AG04449 (cell line): Measurements from ENCODE around the gene SGF29.

Source experiments
- CTCF ChIA-PET: fragments of 350-600 bp; formaldehyde crosslinking; extraction: SDS; loops from one replicate; lab custom pipeline; 2021; ENCODE audit warnings: antibody characterized with exemption; lab: Yijun Ruan, JAX
- POLR2A ChIA-PET: fragments of 400-600, 350-600 bp; formaldehyde crosslinking; extraction: SDS; loops from one replicate; lab custom pipeline; 2020; ENCODE audit warnings: antibody characterized with exemption, inconsistent platforms; lab: Yijun Ruan, JAX
- DNase-seq: peaks from one replicate; pipeline ENCODE4 v3.0.0-alpha.2; 2010; ENCODE audit warnings: low read depth, low spot score
- H3K4me3 ChIP-seq: 2 replicates; pipeline ENCODE4 v1.5.1; 2011; ENCODE audit warnings: low read depth, mild to moderate bottlenecking, control low read depth, low read length
- TF ChIP-seq, protein P1 (sequence below): IDR thresholded peaks from one replicate; pipeline ENCODE4 v1.5.1; 2011; ENCODE audit warnings: mild to moderate bottlenecking, moderate library complexity, low read length, control low read depth, inconsistent platforms; ENCODE audit not compliant: insufficient read depth; ENCODE audit errors: missing control alignments

The SGF29 gene

DNA sequence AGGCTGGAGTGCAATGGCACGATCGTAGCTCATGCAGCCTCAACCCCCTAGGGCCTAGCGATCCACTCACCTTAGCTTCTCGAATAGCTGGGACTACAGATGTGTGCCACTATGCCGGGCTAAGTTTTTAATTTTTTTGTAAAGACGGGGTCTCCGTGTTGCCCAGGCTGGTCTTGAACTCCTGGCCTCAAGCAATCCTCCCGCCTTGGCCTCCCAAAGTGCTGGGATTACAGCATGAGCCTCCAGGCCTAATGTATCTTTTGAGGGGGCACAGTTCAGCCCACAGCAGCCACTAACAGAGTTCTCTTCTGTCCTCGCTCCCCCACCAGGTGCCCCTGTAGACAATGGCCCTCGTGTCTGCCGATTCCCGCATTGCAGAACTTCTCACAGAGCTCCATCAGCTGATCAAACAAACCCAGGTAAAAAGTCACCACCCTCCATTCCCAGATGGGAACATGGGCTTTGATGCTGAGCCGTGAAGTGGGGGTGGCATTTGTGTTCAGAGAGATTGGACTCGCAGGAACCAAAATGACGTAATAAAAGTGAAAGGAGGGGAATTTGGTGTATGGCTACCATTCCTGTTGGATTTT is 27.1 kb downstream of the SGF29 start:
- ChIA-PET CTCF (no interaction called here), POLR2A (no interaction called here)
- no peak for DNase-seq
- TF ChIP-seq, protein P1, sequence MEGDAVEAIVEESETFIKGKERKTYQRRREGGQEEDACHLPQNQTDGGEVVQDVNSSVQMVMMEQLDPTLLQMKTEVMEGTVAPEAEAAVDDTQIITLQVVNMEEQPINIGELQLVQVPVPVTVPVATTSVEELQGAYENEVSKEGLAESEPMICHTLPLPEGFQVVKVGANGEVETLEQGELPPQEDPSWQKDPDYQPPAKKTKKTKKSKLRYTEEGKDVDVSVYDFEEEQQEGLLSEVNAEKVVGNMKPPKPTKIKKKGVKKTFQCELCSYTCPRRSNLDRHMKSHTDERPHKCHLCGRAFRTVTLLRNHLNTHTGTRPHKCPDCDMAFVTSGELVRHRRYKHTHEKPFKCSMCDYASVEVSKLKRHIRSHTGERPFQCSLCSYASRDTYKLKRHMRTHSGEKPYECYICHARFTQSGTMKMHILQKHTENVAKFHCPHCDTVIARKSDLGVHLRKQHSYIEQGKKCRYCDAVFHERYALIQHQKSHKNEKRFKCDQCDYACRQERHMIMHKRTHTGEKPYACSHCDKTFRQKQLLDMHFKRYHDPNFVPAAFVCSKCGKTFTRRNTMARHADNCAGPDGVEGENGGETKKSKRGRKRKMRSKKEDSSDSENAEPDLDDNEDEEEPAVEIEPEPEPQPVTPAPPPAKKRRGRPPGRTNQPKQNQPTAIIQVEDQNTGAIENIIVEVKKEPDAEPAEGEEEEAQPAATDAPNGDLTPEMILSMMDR, result no peak
- no peak overlapping the region for H3K4me3 ChIP-seq

DNA sequence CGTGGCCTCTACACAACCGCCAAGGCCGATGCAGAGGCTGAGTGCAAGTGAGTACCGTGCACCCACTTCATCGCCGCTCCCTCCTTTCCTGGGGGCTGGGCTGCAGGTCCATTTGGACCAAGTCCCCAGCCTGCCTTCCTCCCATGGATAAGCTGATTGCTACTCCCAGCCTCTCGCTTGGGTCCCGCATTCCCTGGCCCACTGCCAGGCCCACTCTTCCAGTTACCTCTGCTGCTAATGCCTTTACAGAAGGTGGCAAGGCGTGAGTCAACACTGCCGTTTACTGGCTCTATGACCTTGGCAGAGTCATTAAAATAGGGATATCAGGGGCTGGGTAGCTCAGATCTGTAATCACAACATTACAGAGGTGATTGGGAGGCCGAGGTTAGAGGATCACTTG is 32.0 kb downstream of the SGF29 start:
- H3K4me3 ChIP-seq, result no peak overlapping the region
- TF ChIP-seq, protein P1, result no peak
- DNase-seq, result no peak
- ChIA-PET POLR2A (no interaction called here), CTCF (interaction anchor here (1.1 to 1.3 kb wide), 2 partner anchors 9 to 31 kb away, joined by 3 to 5 read pairs; no protein-coding TSS in a partner anchor)

DNA sequence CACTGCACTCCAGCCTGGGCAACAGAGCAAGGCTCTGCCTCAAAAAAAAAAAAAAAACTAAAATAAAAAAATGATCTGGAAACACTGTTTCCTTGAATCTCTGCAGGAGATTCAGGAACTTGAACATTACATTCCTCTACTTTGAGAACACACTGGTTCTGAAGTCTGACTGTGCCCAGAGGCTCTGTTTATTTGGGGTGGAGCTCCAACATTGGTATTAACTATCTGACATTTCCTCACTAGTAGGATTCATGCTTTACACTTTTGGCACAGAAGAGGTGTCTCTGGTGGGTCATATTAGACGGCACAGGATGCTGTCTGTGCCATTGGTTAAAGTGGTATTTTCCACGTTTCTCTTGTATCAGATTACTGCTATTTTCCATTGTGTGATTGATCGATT is 32.7 kb downstream of the SGF29 start:
- TF ChIP-seq, protein P1, result no peak
- no peak overlapping the region for H3K4me3 ChIP-seq
- ChIA-PET CTCF (interaction anchor here (0.6 to 1.3 kb wide), 3 partner anchors 8 to 32 kb away, joined by 3 to 5 read pairs (median 3); no protein-coding TSS in a partner anchor), POLR2A (no interaction called here)
- no peak for DNase-seq

DNA sequence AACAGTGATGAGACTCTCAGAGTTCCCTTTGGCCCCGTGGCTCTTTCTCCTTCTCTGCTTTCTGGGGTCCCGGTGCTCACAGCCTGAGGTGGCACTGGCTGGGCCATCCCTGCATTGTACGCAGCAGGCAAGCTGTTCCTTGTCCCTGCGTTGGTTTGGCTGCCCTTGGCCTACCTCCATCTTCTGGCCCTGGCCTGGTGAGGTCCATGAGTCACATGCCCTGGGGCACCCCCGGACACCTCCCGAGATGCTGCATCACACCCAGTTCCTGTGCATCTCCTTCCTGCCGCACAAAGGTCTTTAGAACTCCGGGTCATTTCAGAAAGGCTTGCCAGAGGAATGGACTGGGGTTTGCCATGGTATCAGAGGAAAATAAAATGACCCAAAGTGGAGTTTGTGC is 33.7 kb downstream of the SGF29 start:
- no peak overlapping the region for H3K4me3 ChIP-seq
- no peak for DNase-seq
- ChIA-PET CTCF (no interaction called here), POLR2A (no interaction called here)
- TF ChIP-seq, protein P1, result no peak

DNA sequence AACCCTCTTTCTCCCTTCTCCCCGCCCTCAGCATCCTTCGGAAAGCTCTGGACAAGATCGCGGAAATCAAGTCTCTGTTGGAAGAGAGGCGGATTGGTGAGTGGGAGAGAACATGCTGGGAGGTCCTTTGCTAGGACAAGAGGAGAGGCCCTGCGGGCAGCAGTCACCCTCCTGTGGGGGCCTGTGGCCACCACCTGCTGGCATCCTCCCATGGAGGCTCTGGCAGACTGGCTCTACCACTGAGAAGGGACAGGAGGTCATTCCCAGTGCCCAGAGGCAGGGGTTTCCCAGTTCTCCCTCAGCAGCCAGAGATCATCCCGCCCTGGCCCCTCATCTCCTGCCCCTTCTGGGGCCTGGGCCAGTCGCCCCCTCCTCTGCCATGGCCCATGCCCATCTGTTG is 35.3 kb downstream of the SGF29 start:
- no peak overlapping the region for H3K4me3 ChIP-seq
- ChIA-PET CTCF (no interaction called here), POLR2A (interaction anchor here (0.6 kb wide), 1 partner anchor 73 kb away, joined by 6 read pairs; no protein-coding TSS in a partner anchor)
- TF ChIP-seq, protein P1, result no peak
- no peak for DNase-seq

DNA sequence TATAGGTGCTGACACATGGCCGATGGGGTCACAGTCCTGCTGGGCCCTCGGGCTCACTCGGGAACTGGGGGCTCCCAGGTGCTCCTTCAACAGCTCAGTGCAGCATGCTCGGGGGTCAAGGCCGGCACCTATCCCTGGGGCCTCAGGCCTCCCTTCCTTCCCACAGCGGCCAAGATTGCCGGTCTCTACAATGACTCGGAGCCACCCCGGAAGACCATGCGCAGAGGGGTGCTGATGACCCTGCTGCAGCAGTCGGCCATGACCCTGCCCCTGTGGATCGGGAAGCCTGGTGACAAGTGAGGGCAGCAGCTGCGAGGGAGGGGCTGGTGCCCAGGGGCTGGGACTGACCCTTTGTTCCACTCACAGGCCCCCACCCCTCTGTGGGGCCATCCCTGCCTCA is 36.2 kb downstream of the SGF29 start:
- ChIA-PET POLR2A (no interaction called here), CTCF (no interaction called here)
- H3K4me3 ChIP-seq, result no peak overlapping the region
- DNase-seq, result no peak
- TF ChIP-seq, protein P1, result no peak
